CD4-positive, alpha-beta T cell treated with Interleukin-12 subunit alpha and Interleukin-12 subunit beta, for 1 hour (primary cell): ENCODE measurements around the gene TCF7.

Experiments
- DNase-seq: peaks from one replicate; pipeline ENCODE4 v3.0.0-alpha.2; 2020

The TCF7 gene

GRCh38 chr5:134188092-134188491, 73.6 kb downstream of the TCF7 start:
- DNase-seq: no peak

- no peak for DNase-seq
These were observed 74.5 kb downstream of the TCF7 start for GRCh38 chr5:134189031-134189430.

GRCh38 chr5:134195666-134196065, 81.2 kb downstream of the TCF7 start:
- DNase-seq: no peak
